Right lobe of liver (tissue), 4 donors: ENCODE results near the gene DBN1.

Experiments
- CTCF ChIP-seq, 4 donors: fragments of 200-600 bp in 3 of 4; fragments of 450-650 bp in 1 of 4; IDR thresholded peaks; one replicate each; pipeline versions ENCODE4 v1.5.1 to v1.8.0; 2016 to 2022; ENCODE audit warnings: antibody characterized with exemption in 4 of 4, mild to moderate bottlenecking in 2 of 4
- POLR2A ChIP-seq: fragments of 450-650 bp; IDR thresholded peaks from one replicate; pipeline ENCODE4 v1.6.1; 2017; ENCODE audit warnings: antibody characterized with exemption, mild to moderate bottlenecking
- donor health status: DM: no; HTN: no; CAD: no.
- donor health status: DM: no; HTN: no; CAD: no.
- donor health status: DM: no; HTN: yes; CAD: no.

- TF ChIP-seq CTCF (IDR thresholded peaks at IDR 0.05) (no peak), POLR2A (no peak)
Measured at GRCh38 chr5:177496727-177497291, 23.4 kb upstream of the DBN1 start.
